Measurements from ENCODE around the gene FBXW4.

GRCh38 chr10:101721806-101722205 lies 26.8 kb upstream of the FBXW4 start:
- TF ChIP-seq PKNOX1 (IDR thresholded peaks at IDR 0.05) (no peak), ARNT (IDR thresholded peaks at IDR 0.05) (no peak), SUZ12 (IDR thresholded peaks at IDR 0.05) (no peak), BHLHE40 (IDR thresholded peaks at IDR 0.05; ENCODE audit: borderline replicate concordance) (no peak), ZNF384 (IDR thresholded peaks at IDR 0.05) (no peak)

All from HEK293T (cell line).